Nephron (organoid): ENCODE data around the gene UBE2B.

Source experiments
- H3K27ac Mint-ChIP-seq, 3 experiments: 2 replicates each; pipeline ENCODE4 v1.8.0; 2020; ENCODE audit warnings: mixed read lengths in 3 of 3, mild to moderate bottlenecking in 2 of 3, moderate library complexity in 1 of 3
- H3K27me3 Mint-ChIP-seq: 2 replicates; pipeline ENCODE4 v1.8.0; 2021; ENCODE audit warnings: low read depth, mild to moderate bottlenecking, moderate library complexity, mixed read lengths
- H3K36me3 Mint-ChIP-seq: 2 replicates; pipeline ENCODE4 v1.8.0; 2020; ENCODE audit warnings: low read depth, mixed read lengths
- H3K4me1 Mint-ChIP-seq: 2 replicates; pipeline ENCODE4 v1.8.0; 2020; ENCODE audit warnings: mixed read lengths
- H3K4me3 Mint-ChIP-seq, 3 experiments: 2 replicates each; pipeline ENCODE4 v1.8.0; 2020; ENCODE audit warnings: mild to moderate bottlenecking in 3 of 3, mixed read lengths in 3 of 3, moderate library complexity in 2 of 3
- H3K9me3 Mint-ChIP-seq: 2 replicates; pipeline ENCODE4 v1.8.0; 2020; ENCODE audit warnings: mixed read lengths
- TF ChIP-seq, protein P1 (sequence below), 3 experiments: fragments of 200-600 bp; sonication (generic); IDR thresholded peaks; one replicate each; pipeline ENCODE4 v1.5.0; 2021; ENCODE audit warnings: antibody characterized with exemption in 3 of 3; ENCODE audit not compliant: unreplicated experiment in 3 of 3

Gene UBE2B

DNA sequence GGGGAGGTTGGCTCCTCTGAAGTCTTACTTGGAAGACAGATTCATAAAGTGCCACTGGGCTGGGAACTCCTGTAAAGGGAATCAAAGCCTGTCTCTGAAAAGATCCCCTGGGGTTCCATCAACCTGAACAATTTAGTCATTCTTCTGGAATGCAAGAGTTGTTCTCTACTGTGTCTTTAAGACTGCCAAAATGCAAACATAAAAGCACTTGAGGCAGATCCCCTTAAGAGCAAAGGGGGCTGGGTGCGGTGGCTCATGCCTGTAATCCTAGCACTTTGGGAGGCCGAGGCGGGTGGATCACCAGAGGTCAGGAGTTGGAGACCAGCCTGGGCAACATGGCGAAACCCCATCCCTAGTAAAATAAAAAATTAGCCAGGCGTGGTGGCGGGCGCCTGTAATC lies 23.6 kb downstream of the UBE2B start:
- no peaks in the 10 kb centered on the region for H3K9me3 Mint-ChIP-seq
- peaks cover 70% of the 10 kb centered on the region for H3K36me3 Mint-ChIP-seq
- H3K4me1 Mint-ChIP-seq = no peaks in the 10 kb centered on the region
- no peak overlapping the region for H3K4me3 Mint-ChIP-seq
- TF ChIP-seq, protein P1, sequence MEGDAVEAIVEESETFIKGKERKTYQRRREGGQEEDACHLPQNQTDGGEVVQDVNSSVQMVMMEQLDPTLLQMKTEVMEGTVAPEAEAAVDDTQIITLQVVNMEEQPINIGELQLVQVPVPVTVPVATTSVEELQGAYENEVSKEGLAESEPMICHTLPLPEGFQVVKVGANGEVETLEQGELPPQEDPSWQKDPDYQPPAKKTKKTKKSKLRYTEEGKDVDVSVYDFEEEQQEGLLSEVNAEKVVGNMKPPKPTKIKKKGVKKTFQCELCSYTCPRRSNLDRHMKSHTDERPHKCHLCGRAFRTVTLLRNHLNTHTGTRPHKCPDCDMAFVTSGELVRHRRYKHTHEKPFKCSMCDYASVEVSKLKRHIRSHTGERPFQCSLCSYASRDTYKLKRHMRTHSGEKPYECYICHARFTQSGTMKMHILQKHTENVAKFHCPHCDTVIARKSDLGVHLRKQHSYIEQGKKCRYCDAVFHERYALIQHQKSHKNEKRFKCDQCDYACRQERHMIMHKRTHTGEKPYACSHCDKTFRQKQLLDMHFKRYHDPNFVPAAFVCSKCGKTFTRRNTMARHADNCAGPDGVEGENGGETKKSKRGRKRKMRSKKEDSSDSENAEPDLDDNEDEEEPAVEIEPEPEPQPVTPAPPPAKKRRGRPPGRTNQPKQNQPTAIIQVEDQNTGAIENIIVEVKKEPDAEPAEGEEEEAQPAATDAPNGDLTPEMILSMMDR (IDR thresholded peaks at IDR 0.05; ENCODE audit: unreplicated experiment in 3 of 3) = no peak
- H3K27ac Mint-ChIP-seq = no peak overlapping the region
- no peaks in the 10 kb centered on the region for H3K27me3 Mint-ChIP-seq

DNA sequence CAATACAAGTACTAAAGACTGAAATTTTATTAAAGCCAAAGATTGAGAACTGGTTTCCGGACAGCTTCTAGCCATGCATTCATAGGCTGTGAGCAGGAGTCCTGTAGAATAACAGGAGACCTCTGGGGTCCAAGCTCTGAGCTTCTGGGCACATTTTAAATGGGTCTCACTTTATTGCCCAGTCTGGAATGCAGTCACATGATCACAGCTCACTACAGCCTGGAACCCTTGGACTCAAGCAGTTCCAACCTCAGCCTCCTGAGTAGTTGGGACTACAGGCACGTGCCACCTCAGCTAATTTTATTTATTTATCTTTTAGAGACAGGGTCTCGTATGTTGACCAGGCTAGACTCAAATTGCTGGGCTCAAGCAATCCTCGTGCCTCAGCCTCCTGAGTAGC lies 24.9 kb downstream of the UBE2B start:
- Mint-ChIP-seq H3K9me3 (no peaks in the 10 kb centered on the region), H3K27ac (no peak overlapping the region)

DNA sequence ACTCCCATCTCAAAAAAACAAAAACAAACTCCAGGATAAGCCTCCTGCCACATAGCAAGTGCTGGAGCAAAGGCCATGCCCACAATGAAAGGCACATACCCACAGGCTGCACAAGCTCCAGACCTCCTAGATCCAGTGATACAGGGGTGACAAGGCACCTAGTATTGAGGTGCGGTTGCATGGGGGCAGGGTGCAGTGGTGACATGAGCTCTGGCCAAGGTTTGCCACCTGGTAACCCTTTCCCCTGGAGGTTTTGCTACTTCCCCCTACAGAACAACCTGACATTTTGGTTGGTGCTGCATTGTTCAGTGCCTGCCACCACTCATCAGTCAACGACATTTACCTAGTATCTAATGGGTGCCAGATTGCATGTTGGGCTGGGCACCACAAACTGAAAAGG lies 25.8 kb downstream of the UBE2B start:
- H3K4me3 Mint-ChIP-seq = no peak overlapping the region
- no peaks in the 10 kb centered on the region for H3K27me3 Mint-ChIP-seq
- H3K9me3 Mint-ChIP-seq = no peaks in the 10 kb centered on the region

More for the DNA sequence above, 24.9 kb downstream of the UBE2B start:
- no peaks in the 10 kb centered on the region for H3K27me3 Mint-ChIP-seq
- TF ChIP-seq, protein P1 (IDR thresholded peaks at IDR 0.05; ENCODE audit: unreplicated experiment in 3 of 3) = no peak
- H3K4me1 Mint-ChIP-seq = no peaks in the 10 kb centered on the region
- H3K4me3 Mint-ChIP-seq = no peak overlapping the region
- H3K36me3 Mint-ChIP-seq = peaks cover 61% of the 10 kb centered on the region

DNA sequence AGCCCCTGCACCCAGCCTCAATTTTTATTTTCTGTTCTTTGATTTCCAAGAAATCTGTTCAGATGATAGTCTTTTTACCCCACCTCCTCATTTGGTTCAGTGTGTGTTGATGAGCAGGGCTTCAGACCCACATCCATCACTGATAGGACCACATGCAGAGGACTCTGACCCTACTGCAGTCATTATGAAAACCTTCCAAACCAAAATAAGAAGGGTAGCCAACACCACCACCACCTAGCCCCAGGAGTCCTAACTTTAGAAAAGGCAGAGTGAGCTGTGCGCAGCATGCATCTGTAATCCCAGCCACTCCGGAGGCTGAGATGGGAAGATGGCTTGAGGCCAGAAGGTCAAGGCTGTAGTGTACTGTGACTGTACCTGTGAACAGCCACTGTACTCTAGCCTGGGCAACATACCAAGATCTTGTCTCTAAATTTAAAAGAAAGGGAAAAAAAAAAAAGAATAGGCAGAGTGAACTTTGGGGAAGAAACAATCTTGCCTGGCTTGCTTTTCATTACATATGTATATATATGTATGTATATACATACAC lies 27.3 kb downstream of the UBE2B start:
- H3K4me1 Mint-ChIP-seq = no peaks in the 10 kb centered on the region
- H3K36me3 Mint-ChIP-seq = peaks cover 52% of the 10 kb centered on the region
- no peak overlapping the region for H3K4me3 Mint-ChIP-seq
- no peak overlapping the region for H3K27ac Mint-ChIP-seq
- TF ChIP-seq, protein P1 (IDR thresholded peaks at IDR 0.05; ENCODE audit: unreplicated experiment in 3 of 3) = no peak
- H3K9me3 Mint-ChIP-seq = no peaks in the 10 kb centered on the region
- no peaks in the 10 kb centered on the region for H3K27me3 Mint-ChIP-seq

More for the DNA sequence above, 25.8 kb downstream of the UBE2B start:
- H3K27ac Mint-ChIP-seq = no peak overlapping the region
- no peaks in the 10 kb centered on the region for H3K4me1 Mint-ChIP-seq
- TF ChIP-seq, protein P1 (IDR thresholded peaks at IDR 0.05; ENCODE audit: unreplicated experiment in 3 of 3) = no peak
- H3K36me3 Mint-ChIP-seq = peaks cover 59% of the 10 kb centered on the region

DNA sequence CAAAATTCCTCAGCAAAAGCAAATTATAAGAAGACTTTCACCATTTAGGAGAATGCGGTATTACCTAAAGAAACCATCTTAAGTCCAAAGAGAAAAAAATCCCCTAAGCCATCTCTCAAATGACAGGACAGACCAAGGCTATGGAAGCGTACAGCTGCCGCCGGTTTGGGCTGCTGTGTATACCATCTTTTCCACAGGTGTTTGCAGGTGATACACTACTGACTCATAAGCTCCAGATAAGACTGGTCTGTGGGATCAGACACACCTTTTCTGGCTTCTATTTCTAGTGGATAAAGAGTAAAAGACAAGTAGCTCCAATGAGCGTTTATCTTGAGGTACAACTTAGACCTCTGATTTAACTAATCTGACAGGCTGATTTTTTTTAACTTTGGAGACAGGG lies 32.6 kb downstream of the UBE2B start:
- H3K4me3 Mint-ChIP-seq = no peak overlapping the region
- no peak overlapping the region for H3K27ac Mint-ChIP-seq
- no peaks in the 10 kb centered on the region for H3K9me3 Mint-ChIP-seq
- H3K27me3 Mint-ChIP-seq = no peaks in the 10 kb centered on the region
- TF ChIP-seq, protein P1 (IDR thresholded peaks at IDR 0.05; ENCODE audit: unreplicated experiment in 3 of 3) = no peak
- no peaks in the 10 kb centered on the region for H3K4me1 Mint-ChIP-seq
- peaks cover 23% of the 10 kb centered on the region for H3K36me3 Mint-ChIP-seq

DNA sequence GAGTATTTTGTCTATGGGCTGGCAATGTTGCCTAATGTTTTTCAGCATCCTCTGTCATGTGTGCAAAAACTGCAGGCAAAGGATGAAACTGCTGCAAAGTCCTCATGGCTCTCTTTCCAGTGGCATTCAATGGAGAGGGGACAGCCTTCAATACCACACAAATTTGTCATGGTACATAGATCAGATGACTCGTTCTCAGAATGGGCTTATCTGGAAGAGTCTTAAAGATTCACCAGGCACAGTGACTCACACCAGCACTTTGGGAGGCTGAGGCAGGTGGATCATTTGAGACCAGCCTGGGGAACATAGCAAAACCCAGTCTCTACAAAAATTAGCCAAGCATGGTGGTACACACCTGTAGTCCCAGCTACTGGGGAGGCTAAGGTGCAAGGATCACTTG lies 35.0 kb downstream of the UBE2B start:
- Mint-ChIP-seq H3K9me3 (no peaks in the 10 kb centered on the region), H3K4me3 (no peak overlapping the region), H3K36me3 (peaks cover 14% of the 10 kb centered on the region), H3K27ac (no peak overlapping the region), H3K4me1 (peaks cover 17% of the 10 kb centered on the region), H3K27me3 (no peaks in the 10 kb centered on the region)
- TF ChIP-seq, protein P1 (IDR thresholded peaks at IDR 0.05; ENCODE audit: unreplicated experiment in 3 of 3) = no peak
